Osteocyte (in vitro differentiated cells): ENCODE measurements around the gene PFKFB2. TPM values are rescaled to one million over a fixed set of nuclear protein-coding genes. Genes with fewer than 3 reads are reported as not detected.
A peak's percentile ranks its signal among the peaks of the same experiment; 100 is the strongest.

Source experiments
- DNase-seq: peaks from one replicate; pipeline ENCODE4 v3.0.0; 2021; ENCODE audit warnings: mixed read lengths; ENCODE audit not compliant: unreplicated experiment; ENCODE audit errors: extremely low spot score
- H3K27ac Mint-ChIP-seq: one replicate; pipeline ENCODE4 v1.8.0; 2021; ENCODE audit warnings: mild to moderate bottlenecking, mixed read lengths; ENCODE audit not compliant: unreplicated experiment
- H3K27me3 Mint-ChIP-seq: one replicate; pipeline ENCODE4 v1.8.0; 2021; ENCODE audit warnings: mixed read lengths; ENCODE audit not compliant: unreplicated experiment
- H3K36me3 Mint-ChIP-seq: one replicate; pipeline ENCODE4 v1.8.0; 2021; ENCODE audit warnings: mixed read lengths; ENCODE audit not compliant: unreplicated experiment
- H3K4me1 Mint-ChIP-seq: one replicate; pipeline ENCODE4 v1.8.0; 2021; ENCODE audit warnings: mixed read lengths; ENCODE audit not compliant: unreplicated experiment
- H3K4me3 Mint-ChIP-seq: one replicate; pipeline ENCODE4 v1.8.0; 2021; ENCODE audit warnings: mild to moderate bottlenecking, moderate library complexity, mixed read lengths; ENCODE audit not compliant: unreplicated experiment
- H3K9me3 Mint-ChIP-seq: one replicate; pipeline ENCODE4 v1.8.0; 2021; ENCODE audit warnings: mixed read lengths; ENCODE audit not compliant: unreplicated experiment
- total RNA-seq: library from RNA; stranded (reverse); gene quantifications from 2 replicates; pipeline ENCODE4 v1.2.1, GENCODE V29; 2021
- TF ChIP-seq, protein P1 (sequence below): fragments of 200-600 bp; sonication (generic); IDR thresholded peaks from 2 replicates; pipeline ENCODE4 v1.5.0; 2021; ENCODE audit warnings: antibody characterized with exemption, mild to moderate bottlenecking, moderate library complexity

PFKFB2 gene
- total RNA-seq, 1 donor from 2014 or later, result 15.8 TPM

DNA sequence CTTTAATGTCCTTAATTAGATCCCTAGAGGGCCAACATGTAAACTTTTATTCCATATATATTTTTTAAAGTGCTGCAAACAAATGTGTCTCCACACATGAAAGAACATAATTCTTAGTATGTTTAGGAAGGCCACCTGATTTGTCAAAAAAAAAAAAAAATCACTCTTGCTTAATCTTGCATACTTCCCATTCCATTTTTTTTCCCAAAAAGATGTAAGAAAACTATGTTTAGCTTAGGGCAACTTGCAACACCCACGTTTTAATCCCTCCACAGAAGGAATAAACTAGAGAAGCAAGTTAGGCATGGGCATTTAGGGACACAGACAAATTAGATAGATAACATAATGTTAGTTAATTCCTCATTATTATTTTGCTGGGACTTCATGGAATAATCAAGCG, 7.6 kb upstream of the PFKFB2 start:
- DNase-seq, result no peak
- Mint-ChIP-seq H3K27me3 (no peaks in the 10 kb centered on the region), H3K36me3 (peaks cover 30% of the 10 kb centered on the region), H3K4me1 (peaks cover 27% of the 10 kb centered on the region), H3K9me3 (peaks cover 5% of the 10 kb centered on the region), H3K4me3 (no peak overlapping the region), H3K27ac (no peak overlapping the region)
- TF ChIP-seq, protein P1, sequence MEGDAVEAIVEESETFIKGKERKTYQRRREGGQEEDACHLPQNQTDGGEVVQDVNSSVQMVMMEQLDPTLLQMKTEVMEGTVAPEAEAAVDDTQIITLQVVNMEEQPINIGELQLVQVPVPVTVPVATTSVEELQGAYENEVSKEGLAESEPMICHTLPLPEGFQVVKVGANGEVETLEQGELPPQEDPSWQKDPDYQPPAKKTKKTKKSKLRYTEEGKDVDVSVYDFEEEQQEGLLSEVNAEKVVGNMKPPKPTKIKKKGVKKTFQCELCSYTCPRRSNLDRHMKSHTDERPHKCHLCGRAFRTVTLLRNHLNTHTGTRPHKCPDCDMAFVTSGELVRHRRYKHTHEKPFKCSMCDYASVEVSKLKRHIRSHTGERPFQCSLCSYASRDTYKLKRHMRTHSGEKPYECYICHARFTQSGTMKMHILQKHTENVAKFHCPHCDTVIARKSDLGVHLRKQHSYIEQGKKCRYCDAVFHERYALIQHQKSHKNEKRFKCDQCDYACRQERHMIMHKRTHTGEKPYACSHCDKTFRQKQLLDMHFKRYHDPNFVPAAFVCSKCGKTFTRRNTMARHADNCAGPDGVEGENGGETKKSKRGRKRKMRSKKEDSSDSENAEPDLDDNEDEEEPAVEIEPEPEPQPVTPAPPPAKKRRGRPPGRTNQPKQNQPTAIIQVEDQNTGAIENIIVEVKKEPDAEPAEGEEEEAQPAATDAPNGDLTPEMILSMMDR, result no peak

DNA sequence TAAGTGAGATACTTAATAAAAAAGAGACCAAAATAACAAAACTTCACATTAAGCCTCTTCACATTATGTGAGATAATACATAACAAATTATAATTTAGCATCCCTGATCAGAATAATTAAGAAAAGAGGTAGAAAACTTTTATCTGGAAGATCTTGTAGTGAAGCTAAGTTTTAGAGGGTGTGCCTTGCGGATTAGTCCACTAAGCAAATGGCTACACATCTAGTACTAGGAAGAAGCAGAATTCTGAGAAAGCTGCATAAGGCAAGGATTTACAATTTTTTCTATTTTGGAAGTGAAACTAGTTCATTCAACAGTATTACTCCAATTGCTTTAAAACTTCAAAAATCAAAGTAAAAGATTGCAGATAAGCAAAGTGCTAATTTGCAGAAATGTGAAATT, 5.6 kb upstream of the PFKFB2 start:
- TF ChIP-seq, protein P1, result no peak
- no peak overlapping the region for H3K27ac Mint-ChIP-seq
- DNase-seq, result no peak
- H3K36me3 Mint-ChIP-seq, result peaks cover 30% of the 10 kb centered on the region
- no peak overlapping the region for H3K4me3 Mint-ChIP-seq
- H3K27me3 Mint-ChIP-seq, result no peaks in the 10 kb centered on the region
- peaks cover 41% of the 10 kb centered on the region for H3K4me1 Mint-ChIP-seq
- H3K9me3 Mint-ChIP-seq, result peaks cover 5% of the 10 kb centered on the region

DNA sequence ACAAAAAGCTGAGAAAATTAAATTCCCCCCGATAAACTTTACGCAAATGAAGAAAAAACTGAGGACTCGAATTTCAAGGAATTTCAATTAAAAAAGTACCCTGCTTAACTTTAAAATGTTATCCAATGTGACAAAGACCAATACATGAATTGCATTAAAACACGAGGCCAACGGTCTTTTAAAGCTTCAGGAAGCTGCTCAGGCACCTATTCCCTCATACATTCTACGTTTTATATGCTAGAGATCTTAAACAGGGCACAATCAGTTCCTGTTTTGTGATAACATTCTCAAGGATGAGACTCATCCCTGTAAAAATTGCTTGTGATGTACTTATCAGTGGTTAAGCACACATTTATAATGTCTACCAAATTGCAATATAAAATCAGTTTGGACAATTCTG, 5.0 kb upstream of the PFKFB2 start:
- peaks cover 46% of the 10 kb centered on the region for H3K4me1 Mint-ChIP-seq
- TF ChIP-seq, protein P1, result no peak
- H3K4me3 Mint-ChIP-seq, result no peak overlapping the region
- H3K9me3 Mint-ChIP-seq, result peaks cover 3% of the 10 kb centered on the region
- peaks cover 30% of the 10 kb centered on the region for H3K36me3 Mint-ChIP-seq
- no peak for DNase-seq
- no peak overlapping the region for H3K27ac Mint-ChIP-seq
- H3K27me3 Mint-ChIP-seq, result no peaks in the 10 kb centered on the region

DNA sequence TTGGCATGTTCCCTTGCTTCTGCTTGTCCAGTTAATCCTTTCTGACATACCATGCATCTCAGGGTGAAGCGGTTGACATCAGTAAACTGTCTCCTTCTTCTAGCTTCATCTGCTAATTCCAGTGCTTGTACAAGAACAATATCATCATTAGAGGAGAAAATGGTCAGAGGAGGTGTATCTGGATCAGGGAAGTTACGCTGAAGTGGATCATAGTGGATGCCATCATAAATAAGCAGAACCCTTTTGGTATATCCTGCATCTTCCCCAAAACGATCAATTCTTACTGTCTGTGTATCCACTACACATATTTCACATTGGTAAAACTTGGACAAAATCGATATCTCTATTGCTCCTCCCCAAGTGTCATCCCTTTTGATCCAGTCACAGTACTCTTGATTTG, 4.0 kb upstream of the PFKFB2 start:
- peaks cover 26% of the 10 kb centered on the region for H3K36me3 Mint-ChIP-seq
- H3K4me1 Mint-ChIP-seq, result peaks cover 52% of the 10 kb centered on the region

DNA sequence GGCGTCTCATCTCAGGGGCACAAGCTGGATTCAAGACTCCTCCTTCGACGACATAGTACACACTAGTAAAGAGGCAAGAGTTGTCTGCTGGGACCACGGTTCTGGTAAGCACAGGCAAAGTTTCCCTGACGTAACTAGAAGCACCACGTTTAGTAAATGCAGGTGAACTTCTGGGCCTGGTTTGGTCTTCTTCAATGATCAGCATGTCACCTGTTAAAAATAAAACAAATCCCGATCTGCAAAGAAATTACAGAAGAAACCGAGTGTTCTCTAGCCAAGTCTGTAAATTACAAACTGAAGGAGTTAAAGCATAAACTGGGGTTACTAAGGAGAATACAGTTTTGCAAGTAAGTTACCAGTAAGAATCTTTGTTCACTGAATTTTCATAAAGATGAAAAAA, 3.6 kb upstream of the PFKFB2 start:
- H3K27ac Mint-ChIP-seq, result no peak overlapping the region
- H3K27me3 Mint-ChIP-seq, result no peaks in the 10 kb centered on the region
- TF ChIP-seq, protein P1, result no peak
- no peak for DNase-seq
- H3K4me3 Mint-ChIP-seq, result peak overlapping the region; percentile 98
- H3K4me1 Mint-ChIP-seq, result peaks cover 53% of the 10 kb centered on the region
- H3K36me3 Mint-ChIP-seq, result peaks cover 26% of the 10 kb centered on the region
- no peaks in the 10 kb centered on the region for H3K9me3 Mint-ChIP-seq

More for the DNA sequence above, 4.0 kb upstream of the PFKFB2 start:
- Mint-ChIP-seq H3K27me3 (no peaks in the 10 kb centered on the region), H3K9me3 (no peaks in the 10 kb centered on the region), H3K27ac (no peak overlapping the region), H3K4me3 (no peak overlapping the region)
- DNase-seq, result no peak
- TF ChIP-seq, protein P1, result no peak
